Right lobe of liver (tissue), 4 donors: Measurements from ENCODE around the gene NELFB.

Experiments
- POLR2A ChIP-seq: fragments of 450-650 bp; IDR thresholded peaks from one replicate; pipeline ENCODE4 v1.6.1; 2017; ENCODE audit warnings: antibody characterized with exemption, mild to moderate bottlenecking
- TF ChIP-seq, protein P1 (sequence below), 4 donors: fragments of 200-600 bp in 3 of 4; fragments of 450-650 bp in 1 of 4; IDR thresholded peaks; one replicate each; pipeline versions ENCODE4 v1.5.1 to v1.8.0; 2016 to 2022; ENCODE audit warnings: antibody characterized with exemption in 4 of 4, mild to moderate bottlenecking in 2 of 4
- donor health status: DM: no; HTN: no; CAD: no.
- donor health status: DM: no; HTN: no; CAD: no.
- donor health status: DM: no; HTN: yes; CAD: no.

GRCh38 chr9:137234055-137234697 lies 21.0 kb upstream of the NELFB start:
- TF ChIP-seq, protein P1, sequence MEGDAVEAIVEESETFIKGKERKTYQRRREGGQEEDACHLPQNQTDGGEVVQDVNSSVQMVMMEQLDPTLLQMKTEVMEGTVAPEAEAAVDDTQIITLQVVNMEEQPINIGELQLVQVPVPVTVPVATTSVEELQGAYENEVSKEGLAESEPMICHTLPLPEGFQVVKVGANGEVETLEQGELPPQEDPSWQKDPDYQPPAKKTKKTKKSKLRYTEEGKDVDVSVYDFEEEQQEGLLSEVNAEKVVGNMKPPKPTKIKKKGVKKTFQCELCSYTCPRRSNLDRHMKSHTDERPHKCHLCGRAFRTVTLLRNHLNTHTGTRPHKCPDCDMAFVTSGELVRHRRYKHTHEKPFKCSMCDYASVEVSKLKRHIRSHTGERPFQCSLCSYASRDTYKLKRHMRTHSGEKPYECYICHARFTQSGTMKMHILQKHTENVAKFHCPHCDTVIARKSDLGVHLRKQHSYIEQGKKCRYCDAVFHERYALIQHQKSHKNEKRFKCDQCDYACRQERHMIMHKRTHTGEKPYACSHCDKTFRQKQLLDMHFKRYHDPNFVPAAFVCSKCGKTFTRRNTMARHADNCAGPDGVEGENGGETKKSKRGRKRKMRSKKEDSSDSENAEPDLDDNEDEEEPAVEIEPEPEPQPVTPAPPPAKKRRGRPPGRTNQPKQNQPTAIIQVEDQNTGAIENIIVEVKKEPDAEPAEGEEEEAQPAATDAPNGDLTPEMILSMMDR (IDR thresholded peaks at IDR 0.05), result no peak
- no peak for TF ChIP-seq POLR2A
